EH (cell line): ENCODE results near the gene PCBP4.
"Not testable (repeated sequence)": the region's sequence is repeated elsewhere in the genome, so short reads cannot be mapped to it uniquely, and the experiment has no call there.

Experiments
- DNase-seq: peaks from one replicate; pipeline ENCODE4 v3.0.0-alpha.2; 2015; ENCODE audit warnings: low read depth

The PCBP4 gene

GRCh38 chr3:51994530-51994929, 27.3 kb upstream of the PCBP4 start:
- DNase-seq, result no peak

GRCh38 chr3:51993657-51994056, 26.4 kb upstream of the PCBP4 start:
- not testable (repeated sequence) for DNase-seq

DNA sequence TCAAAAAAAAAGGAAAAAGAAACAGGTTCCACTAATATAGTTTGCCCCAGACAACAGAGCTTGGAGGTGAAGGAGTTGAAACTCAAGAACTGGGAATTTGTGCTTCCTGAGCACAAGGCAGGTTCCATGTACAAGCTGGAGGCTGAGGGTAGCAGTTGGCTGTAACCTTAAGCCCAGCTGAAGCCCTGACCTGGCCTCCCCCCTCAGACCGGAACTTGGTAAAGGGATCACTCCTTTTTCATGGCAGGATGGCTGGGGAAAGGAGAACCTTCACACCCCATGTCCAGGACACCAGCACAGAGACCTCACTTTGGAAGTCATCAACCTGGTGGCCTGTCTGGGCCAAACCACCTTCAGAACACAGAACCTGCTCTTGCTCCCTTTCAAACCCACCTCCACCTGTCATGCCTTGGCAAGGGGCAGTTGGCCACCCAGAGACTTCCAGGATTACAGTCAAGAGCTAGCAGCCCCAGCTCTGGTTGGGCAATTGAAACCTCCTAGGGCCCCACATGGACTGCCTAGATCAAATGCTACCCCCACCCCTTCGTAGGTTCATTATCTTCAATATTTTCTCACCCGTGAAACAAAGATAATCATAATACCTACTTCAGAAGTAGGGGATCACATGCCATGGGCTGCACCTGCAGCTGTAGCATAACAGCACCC, 24.9 kb upstream of the PCBP4 start:
- no peak for DNase-seq

DNA sequence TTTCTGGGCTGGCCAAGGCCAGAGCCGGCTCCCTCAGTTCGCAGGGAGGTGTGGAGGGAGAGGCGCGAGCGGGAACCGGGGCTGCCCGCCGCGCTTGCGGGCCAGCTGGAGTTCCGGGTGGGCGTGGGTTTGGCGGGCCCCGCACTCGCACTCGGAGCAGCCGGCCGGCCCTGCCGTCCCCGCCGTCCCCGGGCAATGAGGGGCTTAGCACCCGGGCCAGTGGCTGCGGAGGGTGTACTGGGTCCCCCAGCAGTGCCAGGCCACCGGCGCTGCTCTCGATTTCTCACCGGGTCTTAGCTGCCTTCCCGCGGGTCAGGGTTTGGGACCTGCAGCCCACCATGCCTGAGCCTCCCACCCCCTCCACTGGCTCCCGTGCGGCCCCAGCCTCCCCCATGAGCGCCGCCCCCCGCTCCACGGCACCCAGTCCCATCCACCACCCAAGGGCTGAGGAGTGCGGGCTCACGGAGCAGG, 23.3 kb upstream of the PCBP4 start:
- not testable (repeated sequence) for DNase-seq

GRCh38 chr3:51988286-51989146, 21.3 kb upstream of the PCBP4 start:
- no peak for DNase-seq

DNA sequence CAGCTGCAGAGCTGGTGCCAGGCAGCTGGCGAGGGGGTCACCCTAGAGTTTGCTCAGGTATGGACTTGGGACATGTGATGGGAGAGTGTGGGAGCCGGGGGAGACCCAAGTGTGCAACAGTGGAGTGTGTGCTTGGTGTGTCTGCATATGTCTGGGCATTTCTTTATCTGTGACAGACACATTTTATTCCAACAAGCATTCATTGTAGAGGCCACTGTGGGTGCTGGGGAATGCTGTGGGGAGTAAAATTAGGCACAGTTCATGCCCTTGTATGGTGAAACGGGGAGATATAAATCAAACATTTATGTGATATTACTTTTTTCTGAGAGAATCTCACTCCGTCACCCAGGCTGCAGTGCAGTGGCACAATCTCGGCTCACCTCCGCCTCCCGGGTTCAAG, 20.3 kb upstream of the PCBP4 start:
- no peak for DNase-seq

DNA sequence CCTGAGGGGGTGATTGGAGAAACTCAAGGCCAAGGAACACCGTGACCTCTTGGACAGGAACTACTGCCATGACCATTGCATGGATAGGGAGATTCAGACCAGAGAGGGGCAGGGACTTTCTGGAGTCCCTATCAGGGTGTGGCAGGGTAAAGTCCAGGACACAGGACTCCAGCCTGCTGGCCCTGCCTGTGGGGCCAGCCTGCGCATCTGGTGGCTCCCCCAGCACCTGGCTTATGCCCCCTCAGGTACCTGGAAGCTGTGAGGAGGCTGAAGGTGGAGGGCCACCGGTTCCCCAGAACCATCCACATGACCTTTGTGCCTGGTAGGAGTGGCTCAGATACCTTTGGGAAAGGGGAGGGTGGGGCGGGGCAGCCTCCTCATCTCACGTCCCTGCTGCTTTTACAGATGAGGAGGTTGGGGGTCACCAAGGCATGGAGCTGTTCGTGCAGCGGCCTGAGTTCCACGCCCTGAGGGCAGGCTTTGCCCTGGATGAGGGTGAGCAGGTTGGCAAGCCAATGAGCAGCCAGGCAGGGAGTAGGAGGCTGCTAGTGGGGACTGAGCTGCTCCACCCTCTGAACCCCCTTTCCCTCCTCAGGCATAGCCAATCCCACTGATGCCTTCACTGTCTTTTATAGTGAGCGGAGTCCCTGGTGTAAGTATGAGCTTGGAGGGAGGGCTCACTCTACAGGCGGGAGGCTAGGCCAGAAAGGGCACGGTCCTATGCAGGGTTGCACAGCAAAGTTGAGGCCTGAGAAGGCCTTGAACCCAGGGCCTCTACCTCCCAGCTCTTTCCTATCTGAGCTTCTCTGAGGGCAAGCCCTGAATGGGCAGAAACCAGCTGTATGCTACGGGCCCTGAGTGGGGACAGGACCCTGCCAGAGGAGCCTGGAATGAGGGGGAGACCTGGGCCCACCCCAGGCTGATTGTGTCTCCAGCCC, 19.0 kb upstream of the PCBP4 start:
- no peak for DNase-seq

DNA sequence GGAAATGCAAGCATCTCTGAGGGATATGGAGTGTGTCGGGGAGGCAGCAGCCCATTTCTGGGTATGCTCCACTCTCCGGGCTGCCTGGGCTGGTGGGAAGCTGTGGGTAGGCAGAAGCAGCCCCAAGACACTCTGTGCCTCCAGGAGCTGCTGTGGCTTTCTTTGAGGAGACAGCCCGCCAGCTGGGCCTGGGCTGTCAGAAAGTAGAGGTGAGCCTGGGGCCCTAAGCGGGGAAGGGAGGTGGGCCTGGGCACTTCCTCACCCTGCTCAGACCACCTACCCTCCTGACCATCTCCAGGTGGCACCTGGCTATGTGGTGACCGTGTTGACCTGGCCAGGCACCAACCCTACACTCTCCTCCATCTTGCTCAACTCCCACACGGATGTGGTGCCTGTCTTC, 17.8 kb upstream of the PCBP4 start:
- no peak for DNase-seq

GRCh38 chr3:51984269-51984647, 17.0 kb upstream of the PCBP4 start:
- no peak for DNase-seq

- no peak for DNase-seq
Measured at GRCh38 chr3:51983578-51984268, 16.5 kb upstream of the PCBP4 start.

GRCh38 chr3:51982838-51983577, 15.8 kb upstream of the PCBP4 start, which contains the start of gene ACY1:
Gene ACY1 (plus strand): TSS chr3:51983535. CDS start chr3:51984065, 530 bp downstream.
- peak; percentile 89 for DNase-seq

DNA sequence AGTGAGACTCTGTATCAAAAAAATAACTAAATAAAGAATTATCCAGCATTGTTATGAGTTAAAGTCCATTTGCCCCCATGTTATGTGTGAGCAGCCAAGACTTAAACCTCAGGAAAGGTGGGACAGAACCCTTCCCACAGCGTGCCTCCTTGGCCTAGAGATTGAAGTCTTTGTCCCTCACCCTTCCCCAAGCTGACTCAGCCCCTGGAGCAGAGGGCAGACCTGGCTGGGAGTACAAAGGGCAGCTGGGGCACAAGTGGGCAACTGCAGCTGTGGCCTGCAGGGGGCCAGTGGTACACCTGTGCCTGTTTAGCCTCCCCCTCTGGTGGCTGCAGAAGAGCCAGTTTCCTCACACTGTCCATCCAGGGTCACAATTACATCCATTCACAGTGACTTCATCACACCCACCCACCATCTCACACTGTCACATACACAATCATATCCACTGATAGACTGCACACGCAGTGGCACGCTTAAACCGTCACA, 15.1 kb upstream of the PCBP4 start:
- no peak for DNase-seq

DNA sequence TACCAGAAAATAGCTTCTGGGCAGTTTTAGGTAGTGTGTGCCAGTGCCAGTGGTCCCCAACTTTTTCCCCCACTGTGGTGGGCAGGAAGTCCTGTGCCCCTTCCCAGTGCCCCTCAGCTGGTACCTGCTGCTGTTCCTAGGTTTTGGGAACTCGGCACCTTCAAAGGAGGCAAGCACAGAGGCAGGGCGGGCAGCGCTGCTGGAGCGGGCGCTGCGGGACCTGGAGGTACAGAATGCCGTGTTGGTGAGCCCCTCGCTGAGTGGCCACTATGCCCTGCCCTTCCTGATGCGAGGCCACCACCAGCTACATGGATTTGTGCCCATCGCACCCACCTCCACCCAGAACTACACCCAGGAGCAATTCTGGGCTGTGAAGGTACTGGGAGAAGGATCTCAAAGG, 13.0 kb upstream of the PCBP4 start:
- DNase-seq, result no peak

- no peak for DNase-seq
Measured at GRCh38 chr3:51978143-51978502, 10.9 kb upstream of the PCBP4 start.

DNA sequence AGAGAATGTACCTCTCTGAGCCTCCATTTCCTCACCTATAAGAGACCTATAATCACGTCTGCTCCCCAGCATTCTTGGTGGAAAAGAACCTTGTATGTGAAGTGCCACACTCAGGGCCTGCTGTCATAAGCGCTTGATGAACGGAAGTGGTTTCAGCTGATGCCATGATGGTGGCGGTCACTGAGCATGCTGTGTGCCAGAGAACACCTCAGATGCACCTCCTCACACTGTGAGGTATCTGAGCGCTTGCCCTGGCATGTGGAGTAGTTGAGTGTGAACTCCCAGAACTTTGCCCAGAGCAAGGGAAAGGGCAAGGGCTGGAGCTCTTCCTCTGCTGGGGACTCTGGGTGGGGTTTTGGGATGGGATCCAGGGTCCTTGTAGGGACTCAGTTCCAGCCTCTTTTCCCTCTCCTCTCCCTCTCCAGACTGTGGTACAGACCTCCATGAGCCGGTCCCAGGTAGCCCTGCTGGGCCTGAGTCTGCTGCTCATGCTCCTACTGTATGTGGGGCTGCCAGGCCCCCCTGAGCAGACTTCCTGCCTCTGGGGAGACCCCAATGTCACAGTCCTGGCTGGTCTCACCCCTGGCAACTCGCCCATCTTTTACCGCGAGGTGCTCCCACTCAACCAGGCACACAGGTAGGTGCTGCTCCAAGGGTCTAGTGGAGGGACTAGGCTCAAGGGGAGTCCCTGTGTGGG, 10.3 kb upstream of the PCBP4 start:
- no peak for DNase-seq

DNA sequence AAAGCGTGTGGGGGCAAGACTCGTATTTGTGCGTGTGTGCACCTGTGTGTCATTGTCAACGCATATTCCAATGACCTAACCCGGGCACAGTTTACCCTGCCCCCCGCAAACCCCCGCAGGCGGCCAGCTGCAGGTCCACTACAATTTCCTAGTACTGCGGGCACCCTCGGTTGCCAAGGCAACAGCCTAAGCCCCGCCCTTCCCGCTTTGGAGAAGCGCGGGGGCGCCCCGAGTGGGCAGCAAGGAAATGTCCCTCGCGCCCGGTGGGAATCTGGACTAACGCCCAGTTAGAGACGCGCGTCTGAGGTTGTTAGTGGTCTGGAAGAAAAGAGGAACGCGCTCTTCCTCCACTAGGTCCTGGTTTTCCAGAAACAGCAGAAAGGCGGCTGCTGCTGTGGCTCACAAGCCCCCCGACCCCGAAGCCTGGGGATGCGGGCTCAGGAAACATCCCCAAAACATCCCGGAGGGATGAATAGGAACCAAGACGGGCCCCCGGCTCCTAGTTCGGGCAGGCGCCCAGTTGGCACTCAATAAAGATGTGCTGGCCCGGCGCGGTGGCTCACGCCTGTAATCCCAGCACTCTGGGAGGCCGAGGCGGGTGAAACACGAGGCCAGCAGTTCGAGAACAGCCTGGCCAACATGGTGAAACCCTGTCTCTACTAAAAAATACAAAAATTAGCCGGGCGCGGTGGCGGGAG, 8.7 kb upstream of the PCBP4 start:
- DNase-seq, result peak; percentile 73

- peak; percentile 73 for DNase-seq
Measured at GRCh38 chr3:51974963-51975851, 8.0 kb upstream of the PCBP4 start, which contains the start of gene ABHD14A. Gene ABHD14A (plus strand): TSS chr3:51975064. CDS start chr3:51975136, 72 bp downstream.

DNA sequence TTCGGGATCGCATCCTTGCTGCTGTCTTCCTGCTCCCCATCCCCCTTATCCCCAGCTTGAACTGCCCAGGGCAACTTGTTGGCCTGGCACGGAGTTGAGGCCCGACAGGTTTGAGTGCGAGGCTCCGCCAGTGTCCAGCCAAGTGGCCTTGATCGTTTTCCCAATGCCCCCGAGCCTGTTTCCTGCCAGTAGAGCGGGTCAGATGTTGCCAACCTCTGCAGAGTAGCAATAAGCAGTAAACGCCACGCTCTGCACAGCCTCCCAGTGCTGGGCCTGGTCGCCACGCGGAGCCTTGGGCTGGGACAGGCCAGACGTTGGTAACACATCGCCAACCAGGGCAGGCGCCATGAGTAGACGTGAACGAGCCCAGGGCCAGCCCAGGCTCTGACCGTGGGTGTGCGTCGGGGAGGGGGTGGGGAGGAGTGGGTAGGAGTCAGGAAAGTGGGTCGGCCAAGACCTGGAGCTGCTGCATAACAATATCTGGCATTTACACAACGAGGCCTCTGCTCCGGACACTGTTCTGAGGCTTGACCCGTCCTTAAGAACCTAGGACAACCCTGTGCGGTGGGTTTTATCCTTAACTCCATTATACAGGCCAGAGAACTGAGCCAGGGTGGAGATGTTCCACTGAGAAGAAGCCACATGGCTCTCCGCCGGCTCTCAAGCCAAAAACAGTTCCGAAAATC, 7.2 kb upstream of the PCBP4 start:
- no peak for DNase-seq
